ENCODE results near the gene SLC38A9. TPM values are rescaled to one million over a fixed set of nuclear protein-coding genes. Genes with fewer than 3 reads are reported as not detected.
A peak's percentile ranks its signal among the peaks of the same experiment; 100 is the strongest.

SLC38A9 gene
- total and polyA plus RNA-seq, 5 donors from 2014 or later = 16.3 to 21.1 (median 20.3) TPM

GRCh38 chr5:55747778-55748318, 35.7 kb upstream of the SLC38A9 start:
- no peak overlapping the region for H3K4me3 Mint-ChIP-seq
- H3K9me3 Mint-ChIP-seq = peaks cover 0 to 1% (median 0%) of the 10 kb centered on the region in 7 donors
- H3K27ac ChIP-seq (ENCODE audit: insufficient read depth, low read length, poor library complexity, severe bottlenecking) = no peak overlapping the region
- DNase-seq (no peak), ATAC-seq (ENCODE audit: low read depth in 2 of 2) (no peak)
- no peaks in the 10 kb centered on the region for H3K36me3 Mint-ChIP-seq
- H3K27me3 Mint-ChIP-seq = peaks cover 59% of the 10 kb centered on the region
- H3K27ac Mint-ChIP-seq = no peak overlapping the region
- H3K4me3 ChIP-seq (ENCODE audit: low read depth, low read length) = no peak overlapping the region
- H3K4me1 ChIP-seq (ENCODE audit: control insufficient read depth, insufficient read depth, low read length, poor library complexity, severe bottlenecking) = no peaks in the 10 kb centered on the region
- peaks cover 12% of the 10 kb centered on the region for H3K27me3 ChIP-seq (ENCODE audit: control insufficient read depth, insufficient read depth, low read length)
- no peaks in the 10 kb centered on the region for H3K9me3 ChIP-seq (ENCODE audit: control insufficient read depth in 2 of 2, low read length in 2 of 2)
- no peaks in the 10 kb centered on the region for H3K36me3 ChIP-seq (ENCODE audit: control insufficient read depth, insufficient read depth, low read length)
- H3K4me1 Mint-ChIP-seq = no peaks in the 10 kb centered on the region

- Mint-ChIP-seq H3K9me3 (peaks cover 0 to 1% (median 0%) of the 10 kb centered on the region in 7 donors), H3K4me3 (no peak overlapping the region), H3K36me3 (no peaks in the 10 kb centered on the region), H3K27ac (no peak overlapping the region), H3K4me1 (no peaks in the 10 kb centered on the region), H3K27me3 (peaks cover 52% of the 10 kb centered on the region)
- no peak for DNase-seq
- no peaks in the 10 kb centered on the region for H3K9me3 ChIP-seq (ENCODE audit: control insufficient read depth in 2 of 2, low read length in 2 of 2)
- no peak overlapping the region for H3K27ac ChIP-seq (ENCODE audit: insufficient read depth, low read length, poor library complexity, severe bottlenecking)
- no peaks in the 10 kb centered on the region for H3K4me1 ChIP-seq (ENCODE audit: control insufficient read depth, insufficient read depth, low read length, poor library complexity, severe bottlenecking)
- no peak for ATAC-seq (ENCODE audit: low read depth in 2 of 2)
- H3K4me3 ChIP-seq (ENCODE audit: low read depth, low read length) = no peak overlapping the region
- H3K27me3 ChIP-seq (ENCODE audit: control insufficient read depth, insufficient read depth, low read length) = peaks cover 8% of the 10 kb centered on the region
- H3K36me3 ChIP-seq (ENCODE audit: control insufficient read depth, insufficient read depth, low read length) = no peaks in the 10 kb centered on the region
Observed at GRCh38 chr5:55742778-55743177, 30.7 kb upstream of the SLC38A9 start.

GRCh38 chr5:55737793-55738192, 25.7 kb upstream of the SLC38A9 start, which contains the start of gene DDX4:
TSS of gene DDX4 (plus strand) at chr5:55738061. CDS start at chr5:55738964, 903 bp downstream.
- H3K36me3 ChIP-seq (ENCODE audit: control insufficient read depth, insufficient read depth, low read length) = no peaks in the 10 kb centered on the region
- Mint-ChIP-seq H3K27ac (no peak within 1 kb of the TSS), H3K36me3 (no peaks in the 10 kb centered on the region), H3K9me3 (peaks cover 0 to 1% (median 0%) of the 10 kb centered on the region in 7 donors), H3K4me1 (no peaks in the 10 kb centered on the region), H3K27me3 (peaks cover 35% of the 10 kb centered on the region), H3K4me3 (no peak within 1 kb of the TSS)
- peaks cover 3% of the 10 kb centered on the region for H3K27me3 ChIP-seq (ENCODE audit: control insufficient read depth, insufficient read depth, low read length)
- no peak within 1 kb of the TSS for H3K27ac ChIP-seq (ENCODE audit: insufficient read depth, low read length, poor library complexity, severe bottlenecking)
- no peaks in the 10 kb centered on the region for H3K9me3 ChIP-seq (ENCODE audit: control insufficient read depth in 2 of 2, low read length in 2 of 2)
- no peak for ATAC-seq (ENCODE audit: low read depth in 2 of 2)
- DNase-seq = no peak
- no peaks in the 10 kb centered on the region for H3K4me1 ChIP-seq (ENCODE audit: control insufficient read depth, insufficient read depth, low read length, poor library complexity, severe bottlenecking)
- H3K4me3 ChIP-seq (ENCODE audit: low read depth, low read length) = no peak within 1 kb of the TSS

- no peaks in the 10 kb centered on the region for H3K9me3 ChIP-seq (ENCODE audit: control insufficient read depth in 2 of 2, low read length in 2 of 2)
- DNase-seq (no peak), ATAC-seq (ENCODE audit: low read depth in 2 of 2) (no peak)
- no peaks in the 10 kb centered on the region for H3K4me1 Mint-ChIP-seq
- no peaks in the 10 kb centered on the region for H3K36me3 Mint-ChIP-seq
- no peak overlapping the region for H3K4me3 ChIP-seq (ENCODE audit: low read depth, low read length)
- no peak overlapping the region for H3K27ac ChIP-seq (ENCODE audit: insufficient read depth, low read length, poor library complexity, severe bottlenecking)
- H3K9me3 Mint-ChIP-seq = peaks cover 0 to 1% (median 0%) of the 10 kb centered on the region in 7 donors
- H3K36me3 ChIP-seq (ENCODE audit: control insufficient read depth, insufficient read depth, low read length) = no peaks in the 10 kb centered on the region
- H3K27me3 Mint-ChIP-seq = peaks cover 37% of the 10 kb centered on the region
- H3K4me1 ChIP-seq (ENCODE audit: control insufficient read depth, insufficient read depth, low read length, poor library complexity, severe bottlenecking) = no peaks in the 10 kb centered on the region
- H3K27me3 ChIP-seq (ENCODE audit: control insufficient read depth, insufficient read depth, low read length) = no peaks in the 10 kb centered on the region
- H3K27ac Mint-ChIP-seq = no peak overlapping the region
- no peak overlapping the region for H3K4me3 Mint-ChIP-seq
Observed at GRCh38 chr5:55734658-55735057, 22.5 kb upstream of the SLC38A9 start.

- Histone ChIP-seq H3K36me3 (ENCODE audit: control insufficient read depth, insufficient read depth, low read length) (no peaks in the 10 kb centered on the region), H3K27ac (ENCODE audit: insufficient read depth, low read length, poor library complexity, severe bottlenecking) (no peak overlapping the region), H3K9me3 (ENCODE audit: control insufficient read depth in 2 of 2, low read length in 2 of 2) (no peaks in the 10 kb centered on the region), H3K4me1 (ENCODE audit: control insufficient read depth, insufficient read depth, low read length, poor library complexity, severe bottlenecking) (no peaks in the 10 kb centered on the region), H3K4me3 (ENCODE audit: low read depth, low read length) (no peak overlapping the region), H3K27me3 (ENCODE audit: control insufficient read depth, insufficient read depth, low read length) (no peaks in the 10 kb centered on the region)
- Mint-ChIP-seq H3K9me3 (peaks cover 0 to 1% (median 0%) of the 10 kb centered on the region in 7 donors), H3K36me3 (no peaks in the 10 kb centered on the region), H3K27ac (no peak overlapping the region), H3K27me3 (peaks cover 42% of the 10 kb centered on the region), H3K4me3 (no peak overlapping the region), H3K4me1 (no peaks in the 10 kb centered on the region)
- ATAC-seq (ENCODE audit: low read depth in 2 of 2) (no peak), DNase-seq (no peak)
Observed at GRCh38 chr5:55732585-55732984, 20.5 kb upstream of the SLC38A9 start.

- H3K27ac Mint-ChIP-seq = no peak overlapping the region
- H3K27me3 Mint-ChIP-seq = peaks cover 42% of the 10 kb centered on the region
- Histone ChIP-seq H3K27me3 (ENCODE audit: control insufficient read depth, insufficient read depth, low read length) (no peaks in the 10 kb centered on the region), H3K27ac (ENCODE audit: insufficient read depth, low read length, poor library complexity, severe bottlenecking) (no peak overlapping the region), H3K9me3 (ENCODE audit: control insufficient read depth in 2 of 2, low read length in 2 of 2) (no peaks in the 10 kb centered on the region), H3K4me1 (ENCODE audit: control insufficient read depth, insufficient read depth, low read length, poor library complexity, severe bottlenecking) (no peaks in the 10 kb centered on the region), H3K36me3 (ENCODE audit: control insufficient read depth, insufficient read depth, low read length) (no peaks in the 10 kb centered on the region), H3K4me3 (ENCODE audit: low read depth, low read length) (no peak overlapping the region)
- peaks cover 0 to 1% (median 0%) of the 10 kb centered on the region in 7 donors for H3K9me3 Mint-ChIP-seq
- ATAC-seq (ENCODE audit: low read depth in 2 of 2) (no peak), DNase-seq (no peak)
- H3K4me1 Mint-ChIP-seq = no peaks in the 10 kb centered on the region
- no peak overlapping the region for H3K4me3 Mint-ChIP-seq
- no peaks in the 10 kb centered on the region for H3K36me3 Mint-ChIP-seq
Observed at GRCh38 chr5:55731848-55732247, 19.7 kb upstream of the SLC38A9 start.

GRCh38 chr5:55724281-55724680, 12.2 kb upstream of the SLC38A9 start:
- no peaks in the 10 kb centered on the region for H3K36me3 ChIP-seq (ENCODE audit: control insufficient read depth, insufficient read depth, low read length)
- Mint-ChIP-seq H3K27ac (no peak overlapping the region), H3K36me3 (no peaks in the 10 kb centered on the region), H3K4me1 (no peaks in the 10 kb centered on the region), H3K9me3 (peaks cover 0 to 1% (median 0%) of the 10 kb centered on the region in 7 donors), H3K27me3 (peaks cover 17% of the 10 kb centered on the region), H3K4me3 (peak overlapping the region in 1 of 4 donors; percentile 67)
- H3K4me3 ChIP-seq (ENCODE audit: low read depth, low read length) = no peak overlapping the region
- no peaks in the 10 kb centered on the region for H3K9me3 ChIP-seq (ENCODE audit: control insufficient read depth in 2 of 2, low read length in 2 of 2)
- H3K4me1 ChIP-seq (ENCODE audit: control insufficient read depth, insufficient read depth, low read length, poor library complexity, severe bottlenecking) = no peaks in the 10 kb centered on the region
- H3K27me3 ChIP-seq (ENCODE audit: control insufficient read depth, insufficient read depth, low read length) = no peaks in the 10 kb centered on the region
- H3K27ac ChIP-seq (ENCODE audit: insufficient read depth, low read length, poor library complexity, severe bottlenecking) = no peak overlapping the region
- no peak for ATAC-seq (ENCODE audit: low read depth in 2 of 2)
- DNase-seq = no peak

GRCh38 chr5:55720188-55720703, 8.1 kb upstream of the SLC38A9 start:
- Mint-ChIP-seq H3K27me3 (peaks cover 27% of the 10 kb centered on the region), H3K9me3 (peaks cover 0 to 10% (median 3%) of the 10 kb centered on the region in 7 donors), H3K4me3 (no peak overlapping the region), H3K4me1 (no peaks in the 10 kb centered on the region), H3K36me3 (peaks cover 6% of the 10 kb centered on the region), H3K27ac (no peak overlapping the region)
- Histone ChIP-seq H3K27ac (ENCODE audit: insufficient read depth, low read length, poor library complexity, severe bottlenecking) (no peak overlapping the region), H3K9me3 (ENCODE audit: control insufficient read depth in 2 of 2, low read length in 2 of 2) (no peaks in the 10 kb centered on the region), H3K4me3 (ENCODE audit: low read depth, low read length) (no peak overlapping the region), H3K36me3 (ENCODE audit: control insufficient read depth, insufficient read depth, low read length) (no peaks in the 10 kb centered on the region), H3K4me1 (ENCODE audit: control insufficient read depth, insufficient read depth, low read length, poor library complexity, severe bottlenecking) (no peaks in the 10 kb centered on the region), H3K27me3 (ENCODE audit: control insufficient read depth, insufficient read depth, low read length) (peaks cover 3% of the 10 kb centered on the region)
- DNase-seq (no peak), ATAC-seq (ENCODE audit: low read depth in 2 of 2) (no peak)

All from CD4-positive, CD25-positive, alpha-beta regulatory T cell (primary cell).